Lower lobe of right lung (tissue), 2 donors: Measurements from ENCODE around the gene CACNA1F. TPM values are rescaled to one million over a fixed set of nuclear protein-coding genes. Genes with fewer than 3 reads are reported as not detected.
A peak's percentile ranks its signal among the peaks of the same experiment; 100 is the strongest.

Source experiments
- ATAC-seq, 2 donors: fragments of 200-7000 bp; cut with Tn5 transposase; one replicate each; pipeline ENCODE4 v1.9.1; 2020 to 2022; ENCODE audit warnings: mild to moderate bottlenecking in 2 of 2, moderate library complexity in 2 of 2
- DNase-seq: peaks from one replicate; pipeline ENCODE4 v3.0.0-alpha.2; 2020
- H3K27ac ChIP-seq: fragments of 200-600 bp; one replicate; pipeline ENCODE4 v1.8.0; 2022
- H3K27me3 ChIP-seq: fragments of 200-600 bp; one replicate; pipeline ENCODE4 v1.8.0; 2022; ENCODE audit warnings: low read depth
- H3K36me3 ChIP-seq: fragments of 200-600 bp; one replicate; pipeline ENCODE4 v1.8.0; 2022; ENCODE audit warnings: mild to moderate bottlenecking
- H3K4me1 ChIP-seq: fragments of 200-600 bp; one replicate; pipeline ENCODE4 v1.8.0; 2022
- H3K4me3 ChIP-seq: fragments of 200-600 bp; one replicate; pipeline ENCODE4 v1.8.0; 2022; ENCODE audit warnings: mild to moderate bottlenecking
- H3K9me3 ChIP-seq: fragments of 200-600 bp; one replicate; pipeline ENCODE4 v1.8.0; 2022
- CTCF ChIP-seq: fragments of 200-600 bp; IDR thresholded peaks from one replicate; pipeline ENCODE4 v1.8.0; 2022; ENCODE audit warnings: antibody characterized with exemption, mild to moderate bottlenecking
- intact Hi-C: fragments of 100-400 bp; cut with DNase I; formaldehyde crosslinking; loops from one replicate; pipeline ENCODE4 v1.11.0; 2022
- total RNA-seq: library from RNA; stranded (reverse); fragmentation: NEBNext Ultra II Directional; extraction: Animal tissue kit (Norgen Biotek cat#: 25700); gene quantifications from one replicate; pipeline ENCODE4 v1.2.1, GENCODE V29; 2021
- donor health status: DM: no; HTN: yes; CAD: no; lungs with severe emphysema.

Gene CACNA1F
- total RNA-seq, 1 donor from 2014 or later = 1.4 TPM

- ATAC-seq = peak; percentile 6 to 31
- peak; percentile 50 for DNase-seq
- Histone ChIP-seq H3K4me3 (peak within 1 kb of the TSS; percentile 68), H3K9me3 (no peaks in the 10 kb centered on the region), H3K27me3 (no peaks in the 10 kb centered on the region), H3K36me3 (no peaks in the 10 kb centered on the region), H3K4me1 (peaks cover 29% of the 10 kb centered on the region), H3K27ac (peak within 1 kb of the TSS; percentile 93)
- intact Hi-C loops = no loop called here
- TF ChIP-seq CTCF = no peak
These were observed 36.7 kb upstream of the CACNA1F start, which contains the start of gene PPP1R3F for GRCh38 chrX:49269767-49270248. Gene PPP1R3F, plus strand, starts transcription at chrX:49269793. Its CDS starts 77 bp downstream, at chrX:49269870.

- no peaks in the 10 kb centered on the region for H3K27me3 ChIP-seq
- H3K4me1 ChIP-seq = peaks cover 29% of the 10 kb centered on the region
- peak; percentile 95 to 97 for ATAC-seq
- peak overlapping the region; percentile 68 for H3K4me3 ChIP-seq
- peak overlapping the region; percentile 93 for H3K27ac ChIP-seq
- DNase-seq = peak; percentile 96
- H3K9me3 ChIP-seq = no peaks in the 10 kb centered on the region
- no peaks in the 10 kb centered on the region for H3K36me3 ChIP-seq
- intact Hi-C loops = no loop called here
- TF ChIP-seq CTCF = no peak
These were observed 36.0 kb upstream of the CACNA1F start for GRCh38 chrX:49269010-49269766.

GRCh38 chrX:49268702-49269009, 35.5 kb upstream of the CACNA1F start:
- no peaks in the 10 kb centered on the region for H3K9me3 ChIP-seq
- no peaks in the 10 kb centered on the region for H3K36me3 ChIP-seq
- intact Hi-C loops = no loop called here
- H3K27me3 ChIP-seq = no peaks in the 10 kb centered on the region
- H3K27ac ChIP-seq = peak overlapping the region; percentile 93
- ATAC-seq = no peak
- peaks cover 25% of the 10 kb centered on the region for H3K4me1 ChIP-seq
- no peak for DNase-seq
- TF ChIP-seq CTCF = no peak
- H3K4me3 ChIP-seq = peak overlapping the region; percentile 68

GRCh38 chrX:49266523-49267445, 33.6 kb upstream of the CACNA1F start:
- H3K36me3 ChIP-seq = no peaks in the 10 kb centered on the region
- TF ChIP-seq CTCF = no peak
- ATAC-seq (no peak), DNase-seq (no peak)
- H3K4me3 ChIP-seq = no peak overlapping the region
- no peaks in the 10 kb centered on the region for H3K27me3 ChIP-seq
- H3K4me1 ChIP-seq = peaks cover 10% of the 10 kb centered on the region
- no peaks in the 10 kb centered on the region for H3K9me3 ChIP-seq
- H3K27ac ChIP-seq = no peak overlapping the region
- intact Hi-C loops = no loop called here

- DNase-seq (no peak), ATAC-seq (no peak)
- TF ChIP-seq CTCF = no peak
- no peaks in the 10 kb centered on the region for H3K9me3 ChIP-seq
- no peaks in the 10 kb centered on the region for H3K36me3 ChIP-seq
- no peaks in the 10 kb centered on the region for H3K27me3 ChIP-seq
- intact Hi-C loops = no loop called here
- H3K4me3 ChIP-seq = no peak within 1 kb of the TSS
- no peak within 1 kb of the TSS for H3K27ac ChIP-seq
- no peaks in the 10 kb centered on the region for H3K4me1 ChIP-seq
These were observed 31.3 kb upstream of the CACNA1F start, which contains the start of gene FOXP3 for GRCh38 chrX:49264460-49264859. Gene FOXP3, minus strand, starts transcription at chrX:49264710. Its CDS starts 6,205 bp downstream, at chrX:49258505.
